GM21381 (cell line): ENCODE measurements around the gene SMAD7.

Experiments
- ATAC-seq: cut with Tn5 transposase; IDR thresholded peaks from one replicate; pipeline ENCODE4 v1.9.1; 2021; ENCODE audit warnings: mild to moderate bottlenecking, moderate library complexity; ENCODE audit not compliant: unreplicated experiment

The SMAD7 gene

DNA sequence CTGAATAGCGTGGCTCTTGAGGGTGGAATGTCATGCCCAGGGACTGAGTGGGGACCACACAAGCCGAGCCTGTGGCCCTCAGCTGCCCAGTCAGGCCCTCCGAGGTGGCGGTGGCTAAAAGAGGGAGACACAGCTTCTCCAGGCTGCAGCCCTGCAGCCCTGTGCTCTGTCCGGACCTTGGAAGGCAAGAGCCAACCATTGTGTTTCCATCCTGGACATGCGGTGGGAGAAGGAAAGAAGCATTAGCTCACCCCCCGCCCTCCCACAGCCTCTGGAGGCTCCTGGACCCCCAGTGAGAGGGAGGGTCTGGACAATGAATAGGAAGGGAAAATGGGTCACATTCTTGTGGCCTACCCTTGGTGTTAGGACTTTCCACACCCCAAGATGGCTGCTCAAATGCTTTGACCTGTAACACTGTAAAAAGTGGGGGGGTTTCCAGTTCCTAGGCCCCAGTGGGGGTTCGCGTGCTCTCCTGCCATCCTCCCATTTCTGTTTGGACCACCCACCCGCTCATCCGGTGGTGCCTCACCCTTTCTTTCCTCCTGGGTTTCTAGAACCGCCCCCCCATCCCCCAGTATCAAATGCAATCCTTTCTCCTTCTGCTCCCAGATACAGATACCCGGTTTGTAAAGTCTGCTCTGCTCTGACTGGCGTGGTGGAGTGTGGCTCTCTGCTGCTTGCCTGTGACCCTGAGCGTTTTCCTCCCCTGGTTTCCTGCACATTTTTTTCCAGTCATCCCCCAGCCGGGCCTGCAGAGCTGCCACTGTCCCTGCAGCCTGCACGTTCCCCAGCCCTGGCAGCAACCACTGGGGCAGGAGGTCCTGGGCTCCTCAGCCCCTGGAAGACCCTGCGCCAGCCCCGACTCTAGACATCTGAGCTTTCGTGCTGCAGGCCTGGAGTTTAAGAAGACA lies 36.3 kb upstream of the SMAD7 start:
- ATAC-seq = no peak

DNA sequence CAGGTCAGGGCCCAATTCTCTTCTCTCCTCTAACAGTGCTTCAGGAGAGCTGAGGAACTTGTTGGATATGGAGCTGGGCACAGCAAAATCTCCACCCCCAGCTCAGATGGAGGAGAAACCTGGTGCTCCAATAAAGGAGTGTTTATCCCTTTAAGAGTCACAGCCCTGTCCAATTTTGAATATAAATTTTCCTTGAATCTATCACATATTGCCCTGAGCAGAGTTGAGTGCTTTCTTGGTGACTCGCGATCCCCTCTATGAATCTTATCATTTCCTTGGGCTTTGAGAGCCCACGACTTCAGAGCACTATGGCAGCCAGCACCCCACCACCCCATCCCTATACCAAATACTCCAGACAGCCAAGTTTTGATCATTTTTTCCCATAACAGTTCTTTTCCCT lies 34.4 kb upstream of the SMAD7 start:
- ATAC-seq = no peak

DNA sequence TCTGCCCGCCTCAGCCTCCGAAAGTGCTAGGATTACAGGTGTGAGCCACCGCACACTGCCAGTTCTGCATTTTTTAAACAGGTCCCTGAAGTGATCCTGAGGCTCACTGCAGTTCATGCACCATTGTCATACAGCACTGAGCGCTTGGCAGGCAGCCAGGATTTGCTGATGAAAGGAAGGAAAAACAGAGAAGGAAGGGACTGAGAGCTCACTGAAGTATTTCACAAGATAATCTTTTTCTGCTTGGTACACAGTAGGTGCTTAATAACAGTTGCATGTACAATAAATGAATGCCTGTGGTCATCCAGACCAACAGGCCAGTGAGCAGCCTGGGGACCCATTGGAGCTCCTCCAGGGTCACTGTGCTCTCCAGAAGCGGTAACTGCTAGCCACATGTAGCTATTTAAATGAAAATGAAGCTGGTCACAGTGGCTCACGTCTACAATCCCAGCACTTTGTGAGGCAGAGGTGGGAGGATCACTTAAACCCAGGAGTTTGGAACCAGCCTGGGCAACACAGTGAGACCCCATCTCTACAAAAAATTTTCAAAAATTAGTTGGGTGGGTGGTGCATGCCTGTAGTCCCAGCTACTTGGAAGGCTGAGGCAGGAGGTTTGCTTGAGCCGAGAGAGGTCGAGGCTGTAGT lies 33.1 kb upstream of the SMAD7 start:
- ATAC-seq = no peak

DNA sequence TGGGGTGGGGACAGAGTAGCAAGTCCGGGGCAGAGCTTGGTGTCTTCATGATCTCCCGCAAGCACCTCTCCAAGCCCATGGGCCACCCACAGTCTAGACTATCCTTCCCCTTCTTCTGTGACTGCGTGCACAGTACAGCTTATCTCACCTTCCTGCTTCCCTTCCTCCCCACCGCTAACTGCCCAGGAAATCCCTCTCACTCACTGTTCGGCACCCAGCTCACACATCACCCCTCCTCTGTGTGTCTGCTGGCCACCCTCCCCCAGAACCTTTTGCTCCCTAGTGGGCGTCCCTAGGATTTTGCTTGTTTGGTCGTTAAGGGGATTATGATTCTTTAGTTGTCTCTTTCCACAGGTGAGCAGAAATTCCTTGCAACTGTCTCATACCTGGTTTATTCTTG lies 31.5 kb upstream of the SMAD7 start:
- no peak for ATAC-seq

DNA sequence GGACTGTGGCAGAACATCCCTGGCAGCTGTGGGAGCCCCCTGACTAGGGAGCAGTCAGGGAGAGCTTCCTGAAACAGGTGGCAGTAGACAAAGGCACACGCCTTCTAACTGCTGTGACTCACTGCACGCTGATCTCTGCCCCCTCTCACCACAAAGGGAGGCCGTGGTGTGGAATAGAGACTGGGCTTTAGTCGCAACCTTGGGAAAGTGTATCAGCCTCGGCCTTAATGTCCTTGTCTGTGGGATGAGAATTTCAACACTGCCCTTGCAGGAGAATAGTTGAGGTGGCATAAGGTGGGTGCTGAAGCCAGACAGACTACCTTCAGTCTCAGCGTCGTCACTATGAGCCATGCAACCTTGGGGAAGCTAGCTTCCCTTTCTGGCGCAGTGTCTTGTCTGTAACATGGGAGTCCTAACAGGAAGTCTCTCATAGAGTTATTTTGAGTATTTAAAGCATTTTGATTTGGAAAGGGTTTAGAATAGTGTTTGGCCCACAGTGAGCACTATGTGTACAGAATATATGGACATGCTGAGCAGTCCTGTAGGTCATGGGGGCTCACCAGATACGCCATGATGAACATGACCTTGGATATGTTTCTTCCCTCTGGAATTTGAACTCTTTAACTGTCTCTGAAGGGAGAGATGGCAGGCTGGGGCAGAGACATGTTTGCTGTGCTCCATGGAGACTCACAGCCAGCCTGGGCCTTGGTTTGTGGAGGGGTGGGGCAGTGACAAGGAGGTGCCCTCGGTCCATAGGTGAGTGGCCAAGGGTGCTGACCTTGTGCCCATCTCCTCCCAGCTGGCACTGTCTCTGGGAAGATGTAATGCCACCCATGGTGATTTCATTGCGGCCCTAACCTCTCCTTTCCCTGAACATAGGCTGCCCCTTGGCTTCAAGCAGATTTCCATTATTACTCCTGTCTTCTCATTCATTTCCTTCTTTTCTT lies 29.5 kb upstream of the SMAD7 start:
- no peak for ATAC-seq

DNA sequence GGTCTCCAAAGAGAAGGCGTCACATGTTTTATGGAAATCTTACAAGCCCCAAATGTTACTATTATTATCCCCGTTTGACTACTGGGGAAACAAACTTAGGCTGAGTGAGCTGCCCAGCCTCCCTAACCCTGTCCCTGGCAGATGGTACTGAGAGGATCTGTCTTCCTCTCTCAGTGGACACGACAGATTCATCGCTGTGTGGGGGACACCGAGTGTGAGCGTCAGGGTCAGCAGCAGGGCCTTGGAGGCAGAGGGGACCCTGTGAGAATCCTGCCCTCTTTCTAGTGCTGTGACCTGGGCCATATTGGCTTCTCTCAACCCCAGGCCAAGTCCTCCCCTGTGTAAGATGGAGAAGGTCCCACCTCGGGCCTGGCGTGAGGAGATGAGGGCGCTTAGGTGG lies 27.1 kb upstream of the SMAD7 start:
- no peak for ATAC-seq

DNA sequence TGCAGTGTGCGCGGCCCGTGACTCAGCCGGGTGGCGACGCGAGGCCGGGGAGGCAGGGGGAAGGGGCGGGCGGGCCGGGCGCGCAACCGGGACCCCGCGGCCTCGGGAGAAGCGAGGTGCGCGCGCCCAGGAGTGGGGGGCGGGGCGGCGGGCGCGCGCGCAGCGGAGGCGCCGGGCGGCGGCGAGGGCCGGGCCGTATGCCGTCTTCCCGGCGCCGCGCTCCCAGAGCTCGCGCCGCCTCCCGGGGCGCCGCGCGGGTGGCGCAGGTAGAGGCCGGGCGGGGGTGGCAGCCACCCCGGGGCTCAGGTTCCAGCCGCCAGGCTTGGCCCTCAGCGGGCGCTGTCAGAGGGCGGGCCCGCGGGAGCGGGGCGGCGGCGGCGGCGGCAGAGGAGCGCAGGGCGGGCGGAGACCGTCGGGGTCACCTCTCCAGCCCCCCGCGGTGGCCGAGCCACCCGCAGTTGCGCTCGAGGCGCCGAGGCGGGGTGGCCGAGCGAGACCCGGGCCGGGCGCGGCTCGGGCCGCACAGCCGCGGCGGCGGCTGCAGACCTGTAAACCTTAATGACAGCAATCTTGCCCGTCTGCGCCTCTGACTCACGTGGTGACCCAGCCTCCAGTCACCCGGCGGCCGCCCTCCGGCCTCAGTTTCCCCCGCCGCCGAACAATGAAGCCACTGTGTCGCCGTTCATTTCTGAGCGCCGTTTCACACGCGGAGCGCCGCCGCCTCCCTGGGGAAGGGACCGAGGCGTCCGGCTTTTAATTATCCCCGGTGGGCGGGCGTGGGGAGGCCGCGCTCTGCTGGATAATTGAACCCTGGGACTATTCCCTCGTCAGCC lies 25.3 kb upstream of the SMAD7 start:
- ATAC-seq = peak; percentile 60

DNA sequence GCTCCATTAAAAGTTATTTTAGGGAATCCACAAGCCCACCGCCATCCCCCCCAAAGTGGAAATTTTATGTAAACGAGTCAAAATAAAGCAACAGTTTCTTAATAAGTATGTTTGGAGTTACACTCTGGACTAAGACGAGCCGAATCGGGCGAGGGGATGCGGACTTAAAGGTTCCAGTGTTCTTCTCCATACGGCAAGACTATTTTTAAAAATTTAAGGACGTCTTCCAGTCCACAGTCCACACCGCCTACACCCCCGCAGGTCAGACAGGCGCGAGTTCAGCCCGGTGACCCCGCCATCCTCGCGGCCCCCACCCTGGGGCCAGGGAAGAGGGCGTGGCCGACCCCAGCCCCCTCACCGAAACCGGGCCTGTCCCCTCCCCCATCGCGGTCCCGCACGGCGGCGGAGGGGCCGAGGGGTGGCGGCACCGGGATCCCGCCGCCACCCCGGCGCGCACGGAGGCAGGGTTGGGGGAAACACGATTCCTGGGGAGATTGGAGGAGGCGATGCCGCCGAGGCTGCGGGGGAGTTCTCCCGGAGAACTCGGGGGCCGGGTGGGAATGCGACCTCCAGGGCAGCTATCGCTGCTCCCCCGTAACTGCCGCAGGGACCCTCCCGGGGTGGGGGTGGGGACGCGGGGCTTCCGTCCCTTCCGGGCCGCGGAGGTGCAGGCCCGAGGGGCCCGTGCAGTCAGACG lies 24.5 kb upstream of the SMAD7 start:
- no peak for ATAC-seq

DNA sequence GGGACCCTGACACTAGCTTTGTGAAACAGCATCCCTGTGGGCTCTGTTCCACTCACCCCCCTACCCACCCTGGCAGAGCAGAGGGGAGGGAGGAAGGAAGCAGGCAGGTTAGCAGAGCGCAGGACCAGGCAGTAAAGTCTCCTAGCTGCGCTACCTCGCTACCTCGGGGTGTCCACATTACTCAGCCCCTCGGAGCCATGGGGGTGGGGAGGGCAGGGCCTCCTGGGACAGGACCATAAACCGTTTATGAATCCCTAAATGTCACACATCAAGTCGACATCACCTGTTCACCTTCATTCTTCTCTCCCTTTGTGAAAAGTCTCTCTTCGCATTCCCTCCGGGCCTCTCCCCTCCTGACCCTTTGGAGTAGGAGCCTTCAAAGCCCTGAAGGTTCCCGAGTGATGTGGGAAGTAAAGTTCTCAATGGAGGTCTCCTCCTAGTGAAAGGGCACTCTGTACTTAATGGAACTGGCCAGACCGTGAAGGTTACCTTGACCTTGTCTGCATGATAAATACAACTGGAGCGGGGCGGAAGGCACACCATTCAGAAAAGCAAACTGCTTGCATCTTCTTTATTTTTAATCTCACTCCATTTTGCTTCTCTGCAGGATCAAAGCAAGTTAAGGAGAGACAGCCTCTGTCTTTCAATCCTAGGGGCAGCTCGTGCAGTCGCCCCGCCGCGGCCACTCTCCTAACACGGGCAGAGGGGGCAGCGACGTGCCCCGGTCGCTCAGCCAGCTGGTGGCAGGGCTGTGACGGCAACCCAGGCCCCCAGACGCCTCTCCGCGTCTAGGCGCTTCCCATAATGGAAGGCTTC lies 23.7 kb upstream of the SMAD7 start:
- no peak for ATAC-seq

DNA sequence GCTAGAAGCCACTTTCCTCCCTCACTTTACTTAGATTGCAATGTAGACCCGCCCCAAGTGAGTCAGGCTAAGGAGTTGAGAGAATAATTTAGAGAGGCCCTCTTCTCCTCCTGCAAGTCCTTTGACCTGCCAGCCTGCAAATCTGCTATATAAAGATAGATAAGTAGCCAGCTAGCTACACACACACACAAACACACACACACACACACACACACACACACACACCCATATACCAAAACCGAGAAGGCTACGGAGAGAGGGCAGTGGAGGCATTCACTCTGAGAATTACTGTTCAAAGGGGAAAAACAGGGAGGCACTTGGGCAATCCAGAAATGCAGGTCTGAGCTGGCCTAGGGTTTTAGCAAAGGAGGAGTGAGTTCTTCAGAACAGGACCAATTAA lies 23.0 kb upstream of the SMAD7 start:
- ATAC-seq = no peak

DNA sequence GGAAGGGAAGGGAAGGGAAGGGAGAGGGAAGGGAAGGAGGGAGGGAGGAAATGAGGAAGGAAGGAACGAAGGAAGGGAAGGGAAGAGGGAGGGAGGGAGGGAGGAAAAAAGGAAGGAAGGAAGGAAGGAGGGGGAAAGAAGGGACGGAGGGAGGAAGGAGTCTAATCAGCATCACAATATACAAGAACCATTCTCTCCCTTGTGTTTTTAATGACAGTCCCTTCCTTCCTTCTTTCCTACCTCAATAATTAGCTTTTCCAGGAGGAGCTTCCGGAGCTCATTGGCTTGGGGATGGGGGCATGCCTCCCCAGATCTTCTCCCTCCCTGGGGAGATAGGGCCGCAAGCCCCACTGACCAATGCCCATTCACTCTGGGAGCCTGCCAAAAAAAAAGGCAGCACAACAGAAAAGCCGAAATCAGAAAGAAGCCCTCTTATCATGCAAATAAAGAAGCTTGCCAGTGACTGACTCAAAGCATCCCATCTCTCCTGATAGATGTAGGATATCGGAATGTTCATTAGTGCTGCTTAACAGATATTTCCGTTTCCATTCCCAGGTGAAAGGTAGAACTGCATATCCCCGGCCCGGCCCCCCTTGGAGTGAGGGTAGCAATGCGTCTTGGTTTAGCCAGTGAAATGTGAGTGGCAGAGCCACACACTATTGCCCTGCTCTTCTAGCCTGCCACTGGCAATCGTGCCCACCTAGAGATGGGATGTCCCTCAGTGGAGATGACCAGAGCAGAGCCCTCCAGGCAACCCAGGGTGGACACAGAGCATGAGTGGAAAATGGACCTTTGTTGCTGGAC lies 17.8 kb upstream of the SMAD7 start:
- ATAC-seq = no peak

DNA sequence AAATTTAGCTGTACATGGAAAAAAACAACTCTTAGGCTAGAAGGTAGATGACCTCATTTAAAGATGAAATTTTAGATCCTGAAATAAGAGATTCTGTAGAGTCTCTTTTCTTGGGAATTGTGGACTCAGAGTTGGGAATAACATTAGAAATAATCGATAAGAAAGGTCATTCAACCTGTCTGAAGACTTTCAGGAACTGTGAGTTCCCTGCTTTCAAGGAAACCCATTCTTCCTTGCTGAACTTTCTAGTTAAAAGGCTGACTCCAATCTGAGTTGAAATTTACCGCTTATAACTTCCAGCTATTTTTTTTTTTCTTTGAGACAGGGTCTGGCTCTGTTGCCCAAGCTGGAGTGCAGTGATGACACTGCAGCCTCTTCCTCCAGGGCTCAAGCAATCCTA lies 16.8 kb upstream of the SMAD7 start:
- no peak for ATAC-seq

DNA sequence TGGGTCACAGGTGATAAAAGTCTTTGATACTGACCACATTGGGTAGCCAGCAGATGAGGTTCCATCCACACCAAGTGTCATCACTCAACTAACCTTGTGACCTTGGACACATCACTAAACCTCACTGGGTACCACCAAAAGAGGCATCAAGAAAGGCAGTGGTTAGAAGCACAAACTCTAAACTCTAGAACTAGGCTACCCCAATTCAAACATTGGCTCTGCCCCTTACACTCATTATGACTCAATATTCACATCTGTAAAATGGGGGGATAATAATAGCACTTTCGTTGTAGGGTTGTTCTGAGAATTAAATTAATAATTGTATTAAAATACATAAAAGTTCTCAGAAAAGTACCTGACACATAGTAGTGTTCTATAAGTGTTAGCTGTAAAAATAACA lies 15.8 kb upstream of the SMAD7 start:
- ATAC-seq = no peak

DNA sequence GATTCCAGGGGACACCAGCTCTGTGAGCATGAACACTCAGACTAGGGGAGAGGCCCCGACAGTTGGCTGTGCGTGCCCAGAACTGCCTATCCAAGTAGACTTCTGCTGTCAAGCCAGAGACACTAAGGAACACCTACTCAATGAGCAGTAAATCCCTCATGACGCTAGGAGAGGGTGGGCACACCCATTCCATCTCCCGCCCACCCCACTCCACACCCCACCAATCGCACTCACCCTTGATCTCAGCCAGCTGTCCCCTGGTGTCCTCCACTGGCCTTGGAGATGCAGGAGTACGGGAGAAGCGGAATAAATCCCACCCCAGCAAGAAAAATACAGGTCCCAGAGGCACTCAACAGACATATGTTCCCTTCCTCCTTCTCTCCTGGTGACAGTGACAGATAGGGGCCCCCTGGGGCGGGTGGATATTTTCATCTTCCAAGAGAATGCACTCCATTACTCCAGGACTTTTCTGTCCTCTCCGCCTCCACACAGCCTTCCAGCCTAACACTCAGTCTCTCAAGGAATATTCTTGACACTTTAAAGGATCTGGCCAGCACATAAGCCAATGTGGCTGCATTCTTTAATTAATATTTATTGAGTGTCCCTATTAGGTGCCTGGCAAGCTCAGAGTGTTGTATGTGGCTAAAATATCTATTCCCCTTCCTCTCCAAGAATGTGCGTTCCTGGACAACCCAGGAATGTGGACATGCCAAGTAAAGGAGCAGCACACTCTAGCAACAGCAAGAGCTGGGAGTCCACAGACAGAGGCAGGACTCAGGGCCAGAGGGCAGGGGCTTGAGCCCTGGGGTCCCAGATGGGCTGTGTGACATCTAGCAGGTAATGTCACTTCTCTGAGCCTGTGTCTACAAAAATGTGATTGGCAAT lies 13.1 kb upstream of the SMAD7 start:
- no peak for ATAC-seq

DNA sequence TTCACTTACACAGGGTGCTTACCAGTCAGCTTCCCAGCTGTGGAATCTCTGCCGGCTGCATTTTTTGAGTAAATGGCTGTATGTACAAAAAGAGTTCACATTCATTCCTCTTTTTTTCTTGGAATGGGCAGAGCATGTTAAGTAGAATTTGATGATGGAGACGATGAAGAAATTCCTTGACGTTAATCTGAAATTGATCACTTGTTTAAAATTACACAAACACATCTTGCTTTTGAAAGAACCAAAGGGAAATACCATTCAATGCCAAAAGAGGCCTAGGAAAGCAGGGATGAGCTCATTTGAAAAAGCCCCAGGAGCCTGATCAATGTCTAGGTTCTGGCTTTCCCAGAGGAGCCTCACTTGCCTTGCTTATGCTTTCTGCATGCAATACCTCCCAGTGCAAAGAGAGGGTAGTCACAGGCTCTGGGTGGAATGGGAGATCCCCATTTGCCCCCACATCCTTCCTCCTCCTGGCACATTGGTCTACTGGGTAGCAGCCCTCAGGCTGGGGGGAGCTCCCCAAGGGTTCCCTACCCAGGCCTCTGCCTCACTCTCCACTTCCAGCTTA lies 12.3 kb upstream of the SMAD7 start:
- no peak for ATAC-seq

DNA sequence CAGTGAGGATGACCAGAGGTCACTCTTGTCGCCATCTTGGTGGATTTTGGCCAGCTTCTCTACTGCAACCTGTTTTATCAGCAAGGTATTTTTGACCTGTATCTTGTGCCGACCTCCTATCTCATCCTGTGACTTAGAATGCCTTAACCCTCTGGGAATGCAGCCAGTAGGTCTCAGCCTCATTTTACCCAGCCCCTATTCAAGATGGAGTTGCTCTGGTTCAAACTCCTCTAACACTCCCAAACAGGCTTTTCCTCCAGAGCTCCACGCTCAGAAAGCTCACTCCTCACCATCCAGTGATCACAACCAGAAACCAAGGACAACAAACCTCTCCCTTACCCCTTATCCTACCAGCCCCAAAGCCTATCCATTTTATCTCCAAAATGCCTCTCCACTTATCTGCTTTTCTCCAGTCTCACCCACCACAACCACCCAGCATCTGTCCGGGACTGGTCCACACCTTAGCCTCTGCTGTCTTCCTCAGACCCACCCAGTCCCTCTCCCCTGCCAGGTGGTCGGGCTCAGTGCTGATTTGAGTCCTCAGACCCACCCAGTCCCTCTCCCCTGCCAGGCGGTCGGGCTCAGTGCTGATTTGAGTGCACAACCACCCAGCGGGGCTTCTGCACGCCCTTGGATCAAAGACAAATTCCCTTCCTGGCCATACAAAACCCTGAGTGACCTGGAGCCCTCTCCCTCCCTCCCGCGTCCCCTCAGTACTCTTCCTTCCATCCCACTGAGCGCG lies 11.7 kb upstream of the SMAD7 start:
- ATAC-seq = no peak
